Measurements from ENCODE around the gene EVI5L.

DNA sequence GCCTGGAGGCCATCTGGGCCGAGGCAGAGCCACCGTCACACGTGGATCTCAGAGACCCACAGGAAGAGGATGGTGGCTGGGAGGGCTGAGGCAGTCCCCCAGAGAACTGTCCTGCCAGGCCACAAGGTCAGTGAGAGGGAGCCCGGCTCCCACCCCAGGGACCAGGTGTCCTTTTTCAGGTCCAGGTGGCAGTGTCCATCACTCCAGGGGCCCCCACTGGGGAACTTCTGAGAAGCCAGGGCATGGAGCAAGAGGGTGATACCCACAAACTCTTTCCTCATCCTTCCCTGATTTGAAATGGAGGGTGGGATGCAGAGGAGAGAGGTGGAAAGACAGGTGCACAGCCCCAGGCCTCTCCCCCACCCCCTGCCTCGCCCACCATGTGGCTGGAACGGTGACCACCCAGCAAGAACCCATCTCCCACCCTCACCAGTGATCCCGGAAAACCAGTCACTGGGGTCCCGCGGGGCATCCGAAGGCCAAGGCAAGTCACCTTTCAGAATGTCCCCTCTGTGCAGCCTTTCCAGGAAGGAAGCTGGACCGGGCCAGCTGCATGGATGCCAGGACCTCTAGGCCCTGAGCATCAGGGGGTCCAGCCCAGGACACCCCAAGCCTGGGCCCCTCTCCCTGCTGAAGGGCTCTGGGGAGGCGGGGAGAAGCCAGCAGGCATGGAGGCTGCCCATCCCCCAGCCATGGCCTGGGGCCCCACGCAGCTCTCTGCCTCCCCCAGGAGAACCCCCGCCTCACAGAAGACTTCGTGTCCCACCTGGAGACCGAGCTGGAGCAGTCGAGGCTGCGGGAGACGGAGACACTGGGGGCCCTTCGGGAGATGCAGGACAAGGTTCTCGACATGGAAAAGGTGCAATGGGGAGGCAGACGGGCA is 30.1 kb downstream of the EVI5L start:
- TF ChIP-seq, protein P1, sequence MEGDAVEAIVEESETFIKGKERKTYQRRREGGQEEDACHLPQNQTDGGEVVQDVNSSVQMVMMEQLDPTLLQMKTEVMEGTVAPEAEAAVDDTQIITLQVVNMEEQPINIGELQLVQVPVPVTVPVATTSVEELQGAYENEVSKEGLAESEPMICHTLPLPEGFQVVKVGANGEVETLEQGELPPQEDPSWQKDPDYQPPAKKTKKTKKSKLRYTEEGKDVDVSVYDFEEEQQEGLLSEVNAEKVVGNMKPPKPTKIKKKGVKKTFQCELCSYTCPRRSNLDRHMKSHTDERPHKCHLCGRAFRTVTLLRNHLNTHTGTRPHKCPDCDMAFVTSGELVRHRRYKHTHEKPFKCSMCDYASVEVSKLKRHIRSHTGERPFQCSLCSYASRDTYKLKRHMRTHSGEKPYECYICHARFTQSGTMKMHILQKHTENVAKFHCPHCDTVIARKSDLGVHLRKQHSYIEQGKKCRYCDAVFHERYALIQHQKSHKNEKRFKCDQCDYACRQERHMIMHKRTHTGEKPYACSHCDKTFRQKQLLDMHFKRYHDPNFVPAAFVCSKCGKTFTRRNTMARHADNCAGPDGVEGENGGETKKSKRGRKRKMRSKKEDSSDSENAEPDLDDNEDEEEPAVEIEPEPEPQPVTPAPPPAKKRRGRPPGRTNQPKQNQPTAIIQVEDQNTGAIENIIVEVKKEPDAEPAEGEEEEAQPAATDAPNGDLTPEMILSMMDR (IDR thresholded peaks at IDR 0.05), result no peak
- TF ChIP-seq POLR2A (IDR thresholded peaks at IDR 0.05), result no peak
